Mesangial cell (primary cell): ENCODE results near the gene FIGNL1. TPM values are rescaled to one million over a fixed set of nuclear protein-coding genes. Genes with fewer than 3 reads are reported as not detected.

Experiments
- total RNA-seq: library from RNA; depleted of rRNA; stranded (reverse); fragments of >200 nt; gene quantifications from 2 replicates; pipeline ENCODE4 v1.2.3, GENCODE V29; 2015

FIGNL1 gene
- 4.2 and 32.3 TPM in 2 replicates for total RNA-seq

GRCh38 chr7:50449881-50450589 lies at the start of gene FIGNL1:
FIGNL1 (minus strand) TSS chr7:50450350; CDS start chr7:50447287, 3,063 bp downstream.

Other genes starting within 250 kb of the FIGNL1 start
- gene IKZF1, start 145.6 kb downstream of the FIGNL1 start, total RNA-seq = under 0.01 TPM in 1 of 2 replicates, not detected in the other
- gene DDC, start 115.1 kb upstream of the FIGNL1 start, total RNA-seq = not detected in 2 replicates